ENCODE measurements around the gene WWOX. TPM values are rescaled to one million over a fixed set of nuclear protein-coding genes. Genes with fewer than 3 reads are reported as not detected.

The WWOX gene
- total and polyA plus RNA-seq, 7 donors: 7.1 to 46.8 (median 16.1) TPM

- 78 to 82% methylated on average over 2 of the region's 2 CpGs for WGBS, 2 donors
- no peak overlapping the region for H3K27ac ChIP-seq
- TF ChIP-seq CTCF (IDR thresholded peaks at IDR 0.05) (no peak), POLR2A (IDR thresholded peaks at IDR 0.05) (no peak), EP300 (IDR thresholded peaks at IDR 0.05) (no peak), POLR2AphosphoS5 (IDR thresholded peaks at IDR 0.05) (no peak)
- H3K9me3 ChIP-seq: no peaks in the 10 kb centered on the region
- H3K4me3 ChIP-seq: no peak overlapping the region
- no peaks in the 10 kb centered on the region for H3K27me3 ChIP-seq
- DNase-seq: no peak
- H3K4me1 ChIP-seq: peaks cover 0 to 7% (median 3%) of the 10 kb centered on the region in 4 donors
- intact Hi-C loops (cut with DNase I): no loop called here
- no peaks in the 10 kb centered on the region for H3K36me3 ChIP-seq
These were observed 138.4 kb downstream of the WWOX start for GRCh38 chr16:78237841-78238240.

GRCh38 chr16:78240459-78241222 lies 141.2 kb downstream of the WWOX start:
- 87 to 90% methylated on average over 13 of the region's 13 CpGs for WGBS, 2 donors
- no peak for DNase-seq
- Histone ChIP-seq H3K4me3 (no peak overlapping the region), H3K27me3 (no peaks in the 10 kb centered on the region), H3K36me3 (no peaks in the 10 kb centered on the region), H3K4me1 (no peaks in the 10 kb centered on the region), H3K27ac (no peak overlapping the region), H3K9me3 (no peaks in the 10 kb centered on the region)
- TF ChIP-seq POLR2A (IDR thresholded peaks at IDR 0.05) (no peak), POLR2AphosphoS5 (IDR thresholded peaks at IDR 0.05) (no peak), CTCF (IDR thresholded peaks at IDR 0.05) (no peak), EP300 (IDR thresholded peaks at IDR 0.05) (no peak)
- intact Hi-C loops (cut with DNase I): no loop called here

- DNase-seq: no peak
- TF ChIP-seq POLR2A (IDR thresholded peaks at IDR 0.05) (no peak), CTCF (IDR thresholded peaks at IDR 0.05) (no peak), EP300 (IDR thresholded peaks at IDR 0.05) (no peak), POLR2AphosphoS5 (IDR thresholded peaks at IDR 0.05) (no peak)
- intact Hi-C loops (cut with DNase I): no loop called here
These were observed 142.8 kb downstream of the WWOX start for GRCh38 chr16:78242239-78242630.

GRCh38 chr16:78244131-78244895 lies 144.9 kb downstream of the WWOX start:
- 84 to 89% methylated on average over 9 of the region's 9 CpGs for WGBS, 2 donors
- no peaks in the 10 kb centered on the region for H3K27me3 ChIP-seq
- H3K4me1 ChIP-seq: no peaks in the 10 kb centered on the region
- no peaks in the 10 kb centered on the region for H3K36me3 ChIP-seq
- no peaks in the 10 kb centered on the region for H3K9me3 ChIP-seq
- TF ChIP-seq EP300 (IDR thresholded peaks at IDR 0.05) (no peak), CTCF (IDR thresholded peaks at IDR 0.05) (no peak), POLR2A (IDR thresholded peaks at IDR 0.05) (no peak), POLR2AphosphoS5 (IDR thresholded peaks at IDR 0.05) (no peak)
- DNase-seq: no peak
- H3K27ac ChIP-seq: no peak overlapping the region
- intact Hi-C loops (cut with DNase I): no loop called here
- no peak overlapping the region for H3K4me3 ChIP-seq

More at GRCh38 chr16:78242239-78242630, 142.8 kb downstream of the WWOX start:
- Histone ChIP-seq H3K27ac (no peak overlapping the region), H3K9me3 (no peaks in the 10 kb centered on the region), H3K4me1 (no peaks in the 10 kb centered on the region), H3K4me3 (no peak overlapping the region), H3K36me3 (no peaks in the 10 kb centered on the region), H3K27me3 (no peaks in the 10 kb centered on the region)
- 18 to 60% methylated on average over 5 of the region's 5 CpGs for WGBS, 2 donors
